Cerebellar nuclear complex (tissue), 1 donor: Measurements from ENCODE around the gene PEX10.
"Not testable (repeated sequence)": the region's sequence is repeated elsewhere in the genome, so short reads cannot be mapped to it uniquely, and the experiment has no call there.

Experiments
- DNase-seq, 2 experiments: peaks; one replicate each; lab custom pipeline; 2025; lab: John Stamatoyannopoulos, UW

Gene PEX10

GRCh38 chr1:2412395-2412772 is at the start of gene PEX10:
TSS of gene PEX10 (minus strand) at chr1:2412564. CDS start at chr1:2412502, 62 bp downstream.
- DNase-seq, result peak; percentile 66 to 80

GRCh38 chr1:2460996-2461751 is 48.8 kb upstream of the PEX10 start:
- DNase-seq, result peak; percentile 35 to 69

GRCh38 chr1:2460203-2460602 is 47.8 kb upstream of the PEX10 start:
- no peak for DNase-seq

- DNase-seq, result peak in 1 of 2 experiments; percentile 49
Observed at GRCh38 chr1:2459757-2460156, 47.4 kb upstream of the PEX10 start.

GRCh38 chr1:2459102-2459753 is 46.9 kb upstream of the PEX10 start:
- DNase-seq, result not testable (repeated sequence)

- DNase-seq, result no peak
Observed at GRCh38 chr1:2458687-2459086, 46.3 kb upstream of the PEX10 start.

- no peak for DNase-seq
Observed at GRCh38 chr1:2457444-2457843, 45.1 kb upstream of the PEX10 start.

GRCh38 chr1:2455757-2456156 is 43.4 kb upstream of the PEX10 start:
- no peak for DNase-seq

- DNase-seq, result no peak
Observed at GRCh38 chr1:2454227-2454626, 41.9 kb upstream of the PEX10 start.

- no peak for DNase-seq
Observed at GRCh38 chr1:2452932-2453315, 40.6 kb upstream of the PEX10 start.

GRCh38 chr1:2452201-2452931 is 40.0 kb upstream of the PEX10 start:
- DNase-seq, result no peak

GRCh38 chr1:2451741-2452140 is 39.4 kb upstream of the PEX10 start:
- DNase-seq, result no peak

GRCh38 chr1:2449636-2450454 is 37.5 kb upstream of the PEX10 start:
- DNase-seq, result no peak

GRCh38 chr1:2448098-2448445 is 35.7 kb upstream of the PEX10 start:
- DNase-seq, result no peak

- no peak for DNase-seq
Observed at GRCh38 chr1:2447276-2448097, 35.1 kb upstream of the PEX10 start.

GRCh38 chr1:2446861-2447260 is 34.5 kb upstream of the PEX10 start:
- no peak for DNase-seq

- peak in 1 of 2 experiments; percentile 36 for DNase-seq
Observed at GRCh38 chr1:2446394-2446793, 34.0 kb upstream of the PEX10 start.

GRCh38 chr1:2445823-2446215 is 33.5 kb upstream of the PEX10 start:
- DNase-seq, result no peak

- DNase-seq, result no peak
Observed at GRCh38 chr1:2445162-2445822, 32.9 kb upstream of the PEX10 start.

- DNase-seq, result no peak
Observed at GRCh38 chr1:2444138-2444591, 31.8 kb upstream of the PEX10 start.
